Measurements from ENCODE around the gene SYNE3.

Gene SYNE3

DNA sequence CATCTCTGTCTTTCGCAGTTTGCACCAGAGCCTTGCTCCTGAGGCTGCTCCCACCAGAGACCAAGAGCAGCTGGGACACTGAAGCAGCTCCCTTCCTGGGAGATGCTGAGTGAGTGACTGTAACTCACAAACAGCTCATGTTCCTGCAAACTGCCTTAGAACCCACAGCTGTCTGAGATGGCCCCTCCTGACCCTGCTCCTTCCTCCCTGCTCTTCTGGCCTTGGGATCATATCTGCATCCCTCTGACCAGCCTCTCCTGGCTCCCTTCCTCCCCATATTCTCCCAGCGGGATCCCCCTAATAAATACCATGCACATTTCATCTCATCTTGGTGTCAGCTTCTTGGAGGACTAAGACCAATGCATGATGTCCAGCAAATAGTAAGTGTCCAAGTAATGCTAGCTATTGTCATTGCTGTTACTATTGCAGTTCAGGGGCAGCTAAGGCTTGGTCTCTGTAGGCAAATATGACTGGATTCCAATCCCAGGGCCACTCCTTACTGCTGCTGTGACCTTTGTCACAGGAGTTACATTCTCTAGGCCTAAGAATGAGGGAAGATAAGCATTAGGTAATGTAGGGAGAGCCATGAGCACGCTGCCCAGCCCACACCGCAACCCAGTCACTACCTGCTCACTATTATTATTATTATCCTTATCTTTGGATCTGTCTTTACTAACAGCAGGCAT is 47.9 kb downstream of the SYNE3 start:
- DNase-seq, result no peak

DNA sequence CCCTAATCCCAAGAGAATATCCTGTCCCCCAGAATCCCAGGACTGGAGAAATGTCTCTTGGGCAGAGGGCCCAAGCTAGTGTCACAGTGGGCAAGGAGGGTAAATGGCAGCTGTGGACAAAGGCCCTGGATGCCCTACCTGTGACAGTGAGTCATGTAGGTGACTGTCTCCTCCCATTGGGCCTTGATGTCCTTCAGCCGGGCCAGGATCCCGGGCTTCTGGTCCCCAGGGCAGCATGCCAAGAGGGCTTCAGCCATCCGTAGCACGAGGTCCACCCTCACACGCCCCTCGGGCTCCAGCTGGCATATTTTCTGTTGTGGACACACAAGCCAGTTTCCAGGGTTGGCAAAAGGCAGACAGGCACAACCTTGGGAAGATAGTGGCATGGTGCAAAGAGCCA is 48.8 kb downstream of the SYNE3 start:
- no peak for DNase-seq

DNA sequence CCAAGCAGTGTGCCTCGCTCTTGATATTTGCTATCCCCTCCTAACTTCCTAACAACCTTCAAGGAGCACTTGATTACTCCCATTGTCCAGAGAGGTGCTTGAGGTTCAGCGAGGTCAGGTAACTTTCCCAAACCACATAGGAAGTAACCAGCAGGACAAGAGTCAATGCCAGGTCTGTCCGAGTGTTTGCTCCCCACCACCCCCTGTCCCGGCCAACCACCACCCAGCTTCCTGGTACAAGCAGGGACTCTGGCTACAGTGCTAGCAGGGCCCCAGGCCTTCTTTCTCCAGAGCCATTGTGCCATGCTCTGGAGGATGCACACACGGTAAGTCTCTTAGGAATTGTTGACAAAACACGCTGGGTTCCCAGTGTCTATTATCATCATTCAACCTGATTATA is 49.2 kb downstream of the SYNE3 start:
- DNase-seq, result no peak
